Adipose tissue (tissue), 3 donors: ENCODE results near the gene ITPR2. TPM values are rescaled to one million over a fixed set of nuclear protein-coding genes. Genes with fewer than 3 reads are reported as not detected.
"Not testable (repeated sequence)": the region's sequence is repeated elsewhere in the genome, so short reads cannot be mapped to it uniquely, and the experiment has no call there.

Experiments used
- H3K27ac ChIP-seq: one replicate; pipeline ENCODE4 v1.5.1; 2013; ENCODE audit warnings: low read depth, low read length
- WGBS, 3 donors: extraction: QIAGEN DNeasy Blood & Tissue Kit; methylation state at CpG; one replicate each; pipeline ENCODE4 v1.1.7; 2013; 5-methylcytosine and 5-hydroxymethylcytosine counted together
- polyA plus RNA-seq, 3 donors: library from polyadenylated mRNA; stranded (reverse); fragments of 200-250 nt; gene quantifications; one replicate each; pipeline ENCODE4 v1.2.3, GENCODE V29; 2013
- donor health status: healthy with polysubstance abuse.
- donor health status: Bipolar disorder and iron deficiency.
- donor health status: healthy.

The ITPR2 gene
- polyA plus RNA-seq, 3 donors = 2.8 to 15.5 (median 4.7) TPM

DNA sequence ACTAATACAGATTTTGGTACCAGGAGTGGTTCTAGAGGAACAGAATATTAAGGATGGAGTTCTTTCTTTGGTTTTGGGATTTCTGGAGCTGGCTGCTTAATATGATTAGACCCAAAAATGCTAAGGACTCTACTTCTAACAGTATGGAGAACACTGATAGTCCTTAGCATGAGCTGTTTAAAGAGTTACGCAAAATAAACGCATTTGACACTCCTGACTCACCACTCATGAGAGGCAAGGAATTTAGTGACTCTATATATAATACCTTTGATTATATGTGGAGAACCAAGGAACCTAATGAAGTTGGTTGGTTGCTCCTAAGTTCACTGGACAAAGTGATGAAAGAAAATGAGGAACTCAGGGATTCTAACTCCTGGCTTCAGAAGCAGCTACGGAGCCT, 57.0 kb downstream of the ITPR2 start:
- not testable (repeated sequence) for H3K27ac ChIP-seq
- WGBS, 3 donors = 88 to 91% (median 89%) methylated on average over 3 of the region's 3 CpGs

DNA sequence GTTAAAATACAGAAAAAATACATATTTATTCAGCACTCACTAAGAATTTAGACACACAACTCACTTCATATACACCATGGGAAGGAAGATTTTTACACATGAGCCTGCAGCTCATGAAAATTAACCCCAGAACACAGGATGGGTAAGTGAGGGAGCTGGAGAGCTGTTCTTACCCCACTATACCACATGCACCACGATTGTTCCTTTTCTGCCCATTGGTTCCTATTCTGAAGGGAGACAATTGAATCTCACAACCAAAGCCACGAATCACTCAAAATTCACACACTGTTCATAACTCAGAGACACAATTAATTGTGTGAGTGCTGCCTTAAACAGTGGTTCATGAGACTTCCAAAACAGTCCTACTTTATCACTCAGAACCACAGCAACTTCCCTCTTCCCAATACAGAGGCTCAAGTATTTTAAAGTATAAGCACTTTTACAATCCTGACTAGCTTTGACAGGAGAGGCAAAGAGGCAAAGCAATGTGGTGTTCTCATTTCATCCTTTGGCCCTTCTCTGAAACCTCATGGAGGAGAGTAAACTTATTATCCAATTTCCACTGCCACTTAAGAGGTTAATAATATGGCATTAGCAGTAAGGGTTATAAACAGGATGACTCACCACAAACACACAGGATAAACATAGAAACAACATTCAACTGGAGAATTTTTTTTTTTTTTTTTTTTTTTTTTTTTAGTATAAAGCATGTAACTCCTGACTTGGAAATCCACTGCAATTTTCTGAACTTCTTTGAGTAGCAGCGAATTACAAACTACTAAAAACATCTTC, 59.5 kb downstream of the ITPR2 start:
- 79 to 88% (median 81%) methylated on average over 3 of the region's 3 CpGs for WGBS, 3 donors
- no peak overlapping the region for H3K27ac ChIP-seq

DNA sequence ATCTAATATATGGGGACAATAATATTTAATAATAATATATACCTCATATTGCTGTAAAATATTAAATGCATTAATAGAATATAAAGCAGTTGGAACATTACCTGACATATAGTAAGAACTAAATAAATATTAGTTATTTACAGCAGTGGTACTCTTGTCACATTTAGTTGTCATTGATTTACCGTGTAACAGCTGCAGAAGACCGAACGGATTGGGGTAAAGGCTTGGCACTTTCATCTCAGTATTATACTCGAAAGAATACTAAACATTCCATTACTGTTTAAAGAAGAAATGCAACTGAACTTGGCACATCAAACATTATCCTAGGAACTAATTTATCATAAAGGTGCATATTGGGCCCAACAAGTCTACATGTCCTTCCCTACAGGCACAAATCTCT, 61.1 kb downstream of the ITPR2 start:
- no peak overlapping the region for H3K27ac ChIP-seq
- WGBS, 3 donors = 74 to 97% (median 94%) methylated on average over 4 of the region's 4 CpGs

GRCh38 chr12:26770239-26771070, 62.5 kb downstream of the ITPR2 start:
- no peak overlapping the region for H3K27ac ChIP-seq
- WGBS, 3 donors = 82 to 92% (median 87%) methylated on average over 5 of the region's 5 CpGs

DNA sequence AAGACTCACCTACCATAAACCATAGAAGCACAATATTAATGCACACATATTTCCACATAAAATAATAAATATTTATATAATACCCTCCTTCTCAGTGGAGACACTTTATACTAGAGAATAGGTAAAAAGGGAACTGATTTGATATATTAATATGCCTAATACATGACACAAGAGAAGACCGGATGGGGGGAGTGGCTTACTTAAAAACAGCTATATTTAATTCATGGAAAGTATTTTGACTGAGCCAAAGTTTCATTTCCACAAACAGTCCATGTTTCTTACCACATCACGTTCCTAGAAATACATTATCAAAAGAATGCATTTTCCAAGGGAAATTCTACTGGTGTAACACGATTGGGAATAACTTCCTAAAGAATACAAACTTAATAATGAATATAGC, 63.4 kb downstream of the ITPR2 start:
- H3K27ac ChIP-seq = no peak overlapping the region
- 22 to 52% (median 37%) methylated on average over 3 of the region's 3 CpGs for WGBS, 3 donors

GRCh38 chr12:26768611-26769603, 64.1 kb downstream of the ITPR2 start:
- H3K27ac ChIP-seq = no peak overlapping the region
- 36 to 94% (median 94%) methylated on average over 1 of the region's 1 CpG for WGBS, 3 donors

DNA sequence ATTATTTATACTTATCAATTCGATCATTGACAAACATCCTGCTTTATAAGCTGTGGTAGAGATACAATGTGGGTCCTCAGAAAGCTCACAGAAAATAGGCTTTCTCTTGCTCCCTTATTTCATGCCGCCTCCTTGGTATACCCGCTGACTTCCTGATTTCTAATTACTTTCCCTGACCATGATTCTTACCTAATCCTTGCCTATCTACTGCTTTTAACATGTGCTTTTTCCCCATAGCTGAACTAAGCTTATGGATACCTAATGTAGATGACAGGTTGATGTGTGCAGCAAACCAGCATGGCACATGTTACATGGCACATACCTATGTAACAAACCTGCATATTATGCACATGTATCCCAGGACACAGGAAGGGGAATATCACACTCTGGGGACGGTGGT, 65.1 kb downstream of the ITPR2 start:
- no peak overlapping the region for H3K27ac ChIP-seq
- WGBS, 3 donors = 63 to 80% (median 73%) methylated on average over 4 of the region's 4 CpGs

DNA sequence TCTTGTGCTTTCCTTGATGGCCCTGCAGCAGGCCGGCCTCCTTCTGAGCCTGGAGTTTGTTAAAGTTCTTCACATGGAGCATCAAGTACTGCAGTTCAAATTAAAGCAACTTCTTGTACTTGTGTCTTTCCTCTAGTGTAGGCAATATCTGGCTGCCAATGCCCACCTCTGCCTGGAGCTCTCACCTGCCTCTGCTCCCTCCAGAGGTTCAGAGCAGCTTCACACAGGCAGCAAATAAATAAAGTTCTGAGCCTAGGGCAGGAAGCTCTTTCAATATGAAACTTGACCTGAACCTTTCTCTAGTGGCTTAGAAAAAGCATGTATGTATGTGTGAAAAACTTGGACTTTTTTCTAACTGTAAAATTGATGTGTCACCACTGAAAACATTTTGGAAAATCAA, 65.9 kb downstream of the ITPR2 start:
- H3K27ac ChIP-seq = no peak overlapping the region
- WGBS, 3 donors = 91 to 100% (median 93%) methylated on average over 1 of the region's 1 CpG

DNA sequence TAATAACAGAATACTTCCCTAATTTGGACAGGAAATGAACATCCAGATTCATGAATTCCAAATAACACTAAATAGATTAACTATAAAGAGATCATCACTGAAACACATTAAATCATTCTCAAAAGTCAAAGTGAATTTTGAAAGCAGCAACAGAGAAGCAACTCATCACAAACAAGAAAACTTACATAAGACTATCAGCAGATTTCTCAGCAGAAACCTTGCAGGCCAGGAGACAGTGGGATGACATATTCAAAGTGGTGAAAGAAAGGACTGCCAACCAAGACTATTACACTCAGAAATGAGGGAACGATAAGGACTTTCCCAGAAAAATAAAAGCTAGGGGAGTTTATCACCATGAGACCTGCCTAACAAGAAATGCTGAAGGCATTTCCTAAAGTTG, 70.8 kb downstream of the ITPR2 start:
- WGBS, 3 donors = 97 to 100% (median 97%) methylated on average over 1 of the region's 1 CpG
- H3K27ac ChIP-seq = no peak overlapping the region

DNA sequence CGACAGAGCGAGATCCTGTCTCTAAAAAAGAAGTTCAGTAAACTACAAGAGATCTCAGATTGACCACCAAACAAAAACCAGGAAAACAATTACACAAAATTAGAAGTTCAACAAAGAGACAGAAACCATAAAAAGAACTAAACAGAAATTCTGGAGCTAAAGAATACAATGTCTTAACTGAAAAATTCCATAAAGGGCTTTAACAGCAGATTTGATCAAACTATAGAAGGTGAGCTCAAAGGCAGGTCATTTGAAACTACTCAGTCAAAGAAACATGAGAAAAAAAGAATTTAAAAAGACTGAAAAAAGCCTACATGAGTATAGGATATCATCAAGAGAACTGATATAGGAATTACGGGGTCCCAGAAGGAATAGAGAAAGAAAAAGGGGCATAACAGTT, 71.2 kb downstream of the ITPR2 start:
- H3K27ac ChIP-seq = no peak overlapping the region
- WGBS, 3 donors = 97 to 100% (median 99%) methylated on average over 3 of the region's 3 CpGs

GRCh38 chr12:26760657-26761293, 72.2 kb downstream of the ITPR2 start:
- no peak overlapping the region for H3K27ac ChIP-seq
- 94 to 100% (median 98%) methylated on average over 3 of the region's 3 CpGs for WGBS, 3 donors

DNA sequence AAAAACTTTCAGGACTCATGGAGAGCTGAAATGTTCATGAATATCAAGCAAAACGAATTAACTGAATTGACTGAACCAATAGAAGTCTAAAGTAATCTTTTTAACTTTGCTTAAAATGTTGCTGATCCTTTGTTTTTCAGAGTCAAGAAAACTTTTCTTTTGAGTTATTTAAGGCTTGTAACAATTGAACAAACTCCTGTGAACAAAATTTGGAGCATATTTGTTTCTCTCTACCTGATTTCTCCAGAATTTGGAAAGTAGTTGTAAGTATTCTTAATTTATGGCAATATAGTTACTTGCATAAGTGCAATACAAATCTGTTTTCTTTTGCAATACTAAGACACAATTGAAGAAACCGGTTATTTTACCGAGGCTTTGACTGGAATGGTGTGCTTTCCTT, 77.6 kb downstream of the ITPR2 start:
- not testable (repeated sequence) for H3K27ac ChIP-seq
- 95 to 98% (median 97%) methylated on average over 3 of the region's 3 CpGs for WGBS, 3 donors

DNA sequence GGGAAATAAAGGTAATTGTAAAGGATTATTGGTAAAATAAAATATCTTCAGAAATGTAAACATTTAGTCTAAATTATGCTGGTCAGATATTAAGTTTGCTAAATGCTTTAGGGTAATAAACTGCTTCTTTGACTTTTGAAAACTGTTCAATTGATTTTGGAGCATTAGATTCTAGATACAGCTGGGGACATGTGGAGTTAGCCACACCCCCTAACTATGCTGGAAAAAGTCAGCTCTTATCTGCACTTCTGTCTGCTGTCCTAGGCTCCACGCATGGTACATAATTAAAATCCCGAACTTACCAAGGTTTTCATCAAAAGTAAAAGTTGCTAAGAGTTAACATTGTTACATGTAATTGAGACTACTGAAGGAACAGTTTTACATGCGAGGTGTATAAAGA, 78.8 kb downstream of the ITPR2 start:
- no peak overlapping the region for H3K27ac ChIP-seq
- 84 to 98% (median 95%) methylated on average over 3 of the region's 3 CpGs for WGBS, 3 donors

DNA sequence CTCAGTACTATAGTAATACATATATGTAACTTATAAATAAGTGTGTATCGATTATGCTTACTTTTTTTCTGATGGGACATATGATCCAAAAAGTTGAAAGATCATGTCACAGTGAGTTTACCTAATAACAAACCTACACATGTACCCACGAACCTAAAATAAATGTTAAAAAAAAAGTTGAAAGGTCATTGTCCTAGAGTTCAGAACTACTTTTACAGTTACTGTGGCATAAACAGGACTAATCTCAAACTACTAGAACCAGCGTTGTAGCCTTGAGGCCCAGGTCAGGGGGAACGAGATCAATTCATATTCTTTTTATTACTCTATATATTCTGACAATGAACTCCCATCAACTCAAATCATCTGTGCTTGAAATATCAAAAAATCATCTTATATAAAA, 81.8 kb downstream of the ITPR2 start:
- WGBS, 3 donors = 88 to 92% (median 88%) methylated on average over 4 of the region's 4 CpGs

DNA sequence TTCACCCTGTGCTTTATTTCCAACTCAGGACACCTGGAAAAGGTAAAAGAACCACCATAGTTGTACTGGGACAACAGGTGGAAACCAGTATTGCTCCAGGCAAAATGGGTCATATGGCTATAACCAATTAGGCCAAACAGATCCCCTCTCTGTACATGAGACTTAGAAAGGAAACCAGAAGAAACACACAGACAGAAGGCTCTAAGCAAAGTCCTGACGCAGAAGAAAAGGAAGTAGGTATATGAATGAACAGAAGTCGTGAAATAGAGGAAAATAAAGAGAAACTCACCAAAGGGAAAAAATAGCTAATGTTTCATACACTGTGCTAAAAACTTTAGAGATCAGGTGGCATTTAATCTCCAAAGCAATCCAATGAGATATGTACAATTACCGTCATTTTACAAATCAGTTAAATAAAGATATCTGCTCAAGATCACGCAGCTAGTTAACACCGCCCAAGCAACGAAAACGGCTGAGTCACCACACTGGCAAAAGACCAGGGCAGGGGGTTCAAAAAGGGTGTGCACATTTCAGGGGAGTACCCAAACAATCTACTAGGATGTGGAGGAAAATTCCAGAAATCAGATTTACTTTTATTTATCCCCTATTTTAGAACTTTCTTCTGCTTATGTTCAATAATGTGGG, 82.3 kb downstream of the ITPR2 start:
- 51 to 85% (median 62%) methylated on average over 7 of the region's 7 CpGs for whole genome bisulfite sequencing, 3 donors
- H3K27ac ChIP-seq = no peak overlapping the region

More for the DNA sequence above, 81.8 kb downstream of the ITPR2 start:
- no peak overlapping the region for H3K27ac ChIP-seq

- H3K27ac ChIP-seq = no peak overlapping the region
Observed at GRCh38 chr12:26749781-26750180, 83.2 kb downstream of the ITPR2 start.

GRCh38 chr12:26748741-26749431, 84.1 kb downstream of the ITPR2 start:
- 73 to 75% (median 75%) methylated on average over 4 of the region's 4 CpGs for WGBS, 3 donors
- no peak overlapping the region for H3K27ac ChIP-seq
